ENCODE results near the gene CDH6.

The CDH6 gene

GRCh38 chr5:31268256-31268655 is 74.8 kb downstream of the CDH6 start:
- no peak for DNase-seq

- no peak for DNase-seq
These were observed 75.2 kb downstream of the CDH6 start for GRCh38 chr5:31268686-31269085.

- no peak for DNase-seq
These were observed 75.8 kb downstream of the CDH6 start for GRCh38 chr5:31269259-31269658.

GRCh38 chr5:31270396-31270795 is 76.9 kb downstream of the CDH6 start:
- DNase-seq: no peak

GRCh38 chr5:31271567-31271966 is 78.1 kb downstream of the CDH6 start:
- DNase-seq: no peak

GRCh38 chr5:31273161-31273560 is 79.7 kb downstream of the CDH6 start:
- no peak for DNase-seq

- no peak for DNase-seq
These were observed 80.3 kb downstream of the CDH6 start for GRCh38 chr5:31273631-31274378.

- no peak for DNase-seq
These were observed 86.7 kb downstream of the CDH6 start for GRCh38 chr5:31280210-31280609.

GRCh38 chr5:31283326-31283725 is 89.8 kb downstream of the CDH6 start:
- DNase-seq: no peak

- DNase-seq: no peak
These were observed 91.5 kb downstream of the CDH6 start for GRCh38 chr5:31285025-31285424.

GRCh38 chr5:31287985-31288384 is 94.5 kb downstream of the CDH6 start:
- no peak for DNase-seq

GRCh38 chr5:31289429-31289828 is 95.9 kb downstream of the CDH6 start:
- no peak for DNase-seq

- no peak for DNase-seq
These were observed 97.9 kb downstream of the CDH6 start for GRCh38 chr5:31291323-31291854.

GRCh38 chr5:31300501-31300900 is 107.0 kb downstream of the CDH6 start:
- no peak for DNase-seq

GRCh38 chr5:31301833-31302232 is 108.3 kb downstream of the CDH6 start:
- no peak for DNase-seq

GRCh38 chr5:31303688-31304087 is 110.2 kb downstream of the CDH6 start:
- DNase-seq: no peak

- DNase-seq: no peak
These were observed 124.2 kb downstream of the CDH6 start for GRCh38 chr5:31317665-31318064.

GRCh38 chr5:31319335-31319734 is 125.8 kb downstream of the CDH6 start:
- no peak for DNase-seq

GRCh38 chr5:31322946-31323345 is 129.5 kb downstream of the CDH6 start:
- no peak for DNase-seq

GRCh38 chr5:31324842-31325241 is 131.4 kb downstream of the CDH6 start:
- no peak for DNase-seq

GRCh38 chr5:31328040-31328733 is 134.7 kb downstream of the CDH6 start:
- no peak for DNase-seq

- DNase-seq: no peak
These were observed 136.2 kb downstream of the CDH6 start for GRCh38 chr5:31329715-31330114.

GRCh38 chr5:31332160-31332559 is 138.7 kb downstream of the CDH6 start:
- no peak for DNase-seq

GRCh38 chr5:31333475-31333874 is 140.0 kb downstream of the CDH6 start:
- no peak for DNase-seq
